H9 (cell line): ENCODE data around the gene CTNNA3. TPM values are rescaled to one million over a fixed set of nuclear protein-coding genes. Genes with fewer than 3 reads are reported as not detected.

Experiments
- DNase-seq: peaks from one replicate; pipeline ENCODE4 v3.0.0-alpha.2; 2017
- H2AFZ ChIP-seq: one replicate; pipeline ENCODE4 v1.6.1; 2013; ENCODE audit warnings: mild to moderate bottlenecking, low read length, control low read depth, moderate library complexity
- H2AK5ac ChIP-seq: 2 replicates; pipeline ENCODE4 v1.6.1; 2013; ENCODE audit warnings: low read length, control low read depth, mixed read lengths; ENCODE audit not compliant: insufficient read length
- H2BK120ac ChIP-seq: one replicate; pipeline ENCODE4 v1.6.1; 2013; ENCODE audit warnings: low read depth, mild to moderate bottlenecking, low read length, control low read depth, inconsistent platforms; ENCODE audit not compliant: poor library complexity, severe bottlenecking
- H2BK12ac ChIP-seq: 2 replicates; pipeline ENCODE4 v1.6.1; 2013; ENCODE audit warnings: low read length, control low read depth, mixed read lengths, low read depth; ENCODE audit not compliant: insufficient read length
- H2BK15ac ChIP-seq: 2 replicates; pipeline ENCODE4 v1.6.1; 2013; ENCODE audit warnings: low read depth, low read length, control low read depth
- H2BK20ac ChIP-seq: one replicate; pipeline ENCODE4 v1.6.1; 2013; ENCODE audit warnings: low read depth, mild to moderate bottlenecking, low read length, control low read depth, inconsistent platforms; ENCODE audit not compliant: poor library complexity, severe bottlenecking
- H2BK5ac ChIP-seq: 2 replicates; pipeline ENCODE4 v1.6.1; 2013; ENCODE audit warnings: low read length, control low read depth, mixed read lengths; ENCODE audit not compliant: insufficient read length
- H3K14ac ChIP-seq: 2 replicates; pipeline ENCODE4 v1.6.1; 2013; ENCODE audit warnings: low read length, control low read depth; ENCODE audit not compliant: insufficient read depth
- H3K18ac ChIP-seq: 2 replicates; pipeline ENCODE4 v1.6.1; 2013; ENCODE audit warnings: low read depth, mild to moderate bottlenecking, mixed read lengths, low read length, control low read depth; ENCODE audit not compliant: insufficient read length
- H3K23ac ChIP-seq: 2 replicates; pipeline ENCODE4 v1.6.1; 2013; ENCODE audit warnings: low read length, control low read depth, mixed read lengths, low read depth; ENCODE audit not compliant: insufficient read length
- H3K23me2 ChIP-seq: 2 replicates; pipeline ENCODE4 v1.6.1; 2013; ENCODE audit warnings: low read depth, mild to moderate bottlenecking, mixed read lengths, low read length, control low read depth; ENCODE audit not compliant: insufficient read length, poor library complexity, severe bottlenecking
- H3K27ac ChIP-seq: 2 replicates; pipeline ENCODE4 v1.5.1; 2013; ENCODE audit warnings: low read length, control low read depth, mixed read lengths, low read depth; ENCODE audit not compliant: insufficient read length
- H3K27me3 ChIP-seq: 2 replicates; pipeline ENCODE4 v1.6.1; 2013; ENCODE audit warnings: low read length, control low read depth, inconsistent platforms; ENCODE audit not compliant: insufficient read depth
- H3K4ac ChIP-seq: 2 replicates; pipeline ENCODE4 v1.6.1; 2013; ENCODE audit warnings: low read depth, mild to moderate bottlenecking, control low read depth, inconsistent platforms, low read length, moderate library complexity
- H3K4me1 ChIP-seq: 2 replicates; pipeline ENCODE4 v1.6.1; 2013; ENCODE audit warnings: low read length, control low read depth, inconsistent platforms; ENCODE audit not compliant: insufficient read depth
- H3K4me2 ChIP-seq: 2 replicates; pipeline ENCODE4 v1.6.1; 2013; ENCODE audit warnings: low read length, control low read depth, mixed read lengths; ENCODE audit not compliant: insufficient read length, insufficient read depth
- H3K56ac ChIP-seq: 2 replicates; pipeline ENCODE4 v1.6.1; 2013; ENCODE audit warnings: low read depth, mild to moderate bottlenecking, mixed read lengths, low read length, control low read depth; ENCODE audit not compliant: insufficient read length
- H3K79me1 ChIP-seq: 2 replicates; pipeline ENCODE4 v1.6.1; 2013; ENCODE audit warnings: low read depth, mild to moderate bottlenecking, moderate library complexity, low read length, control low read depth, inconsistent platforms; ENCODE audit not compliant: insufficient read depth, poor library complexity, severe bottlenecking
- H3K79me2 ChIP-seq: 2 replicates; pipeline ENCODE4 v1.6.1; 2013; ENCODE audit warnings: low read length, control low read depth, inconsistent platforms; ENCODE audit not compliant: insufficient read depth
- H3K9ac ChIP-seq: 2 replicates; pipeline ENCODE4 v1.6.1; 2013; ENCODE audit warnings: low read length, control low read depth, mixed read lengths; ENCODE audit not compliant: insufficient read length; ENCODE audit errors: extremely low read depth
- H3K9me3 ChIP-seq: one replicate; pipeline ENCODE4 v1.6.1; 2013; ENCODE audit warnings: low read depth, low read length, inconsistent platforms; ENCODE audit not compliant: control insufficient read depth
- H3T11ph ChIP-seq: one replicate; pipeline ENCODE4 v1.6.1; 2013; ENCODE audit warnings: mild to moderate bottlenecking, low read length, control low read depth, inconsistent platforms
- H4K20me1 ChIP-seq: one replicate; pipeline ENCODE4 v1.6.1; 2013; ENCODE audit not compliant: control insufficient read depth, insufficient read length, insufficient read depth
- H4K5ac ChIP-seq: 2 replicates; pipeline ENCODE4 v1.6.1; 2013; ENCODE audit warnings: low read depth, mild to moderate bottlenecking, mixed read lengths, low read length, control low read depth; ENCODE audit not compliant: insufficient read length
- H4K8ac ChIP-seq: replicated peaks from 2 replicates; pipeline ENCODE4 v1.6.1; 2013; ENCODE audit warnings: low read length, control low read depth, mixed read lengths, low read depth; ENCODE audit not compliant: insufficient read length
- H4K91ac ChIP-seq: 2 replicates; pipeline ENCODE4 v1.6.1; 2013; ENCODE audit warnings: low read depth, mild to moderate bottlenecking, moderate library complexity, mixed read lengths, low read length, control low read depth; ENCODE audit not compliant: insufficient read length
- H3K27ac Mint-ChIP-seq, 3 experiments: 2 replicates in 2 of 3; 3 replicates in 1 of 3; pipeline ENCODE4 v1.8.0; 2020 to 2021; ENCODE audit warnings: mixed read lengths in 3 of 3, mild to moderate bottlenecking in 1 of 3, moderate library complexity in 1 of 3
- H3K27me3 Mint-ChIP-seq: 2 replicates; pipeline ENCODE4 v1.8.0; 2021; ENCODE audit warnings: low read depth, mild to moderate bottlenecking, moderate library complexity, mixed read lengths
- H3K36me3 Mint-ChIP-seq, 3 experiments: 2 replicates in 2 of 3; 3 replicates in 1 of 3; pipeline ENCODE4 v1.8.0; 2020 to 2021; ENCODE audit warnings: low read depth in 3 of 3, mixed read lengths in 3 of 3; ENCODE audit not compliant: insufficient read depth in 1 of 3
- H3K4me1 Mint-ChIP-seq, 2 experiments: 2 replicates each; pipeline ENCODE4 v1.8.0; 2020; ENCODE audit warnings: mixed read lengths in 2 of 2
- H3K4me3 Mint-ChIP-seq, 2 experiments: 2 replicates in 1 of 2; 3 replicates in 1 of 2; pipeline ENCODE4 v1.8.0; 2020 to 2021; ENCODE audit warnings: mild to moderate bottlenecking in 2 of 2, mixed read lengths in 2 of 2, moderate library complexity in 1 of 2
- H3K9me3 Mint-ChIP-seq, 2 experiments: 2 replicates in 1 of 2; 3 replicates in 1 of 2; pipeline ENCODE4 v1.8.0; 2020; ENCODE audit warnings: mild to moderate bottlenecking in 2 of 2, mixed read lengths in 2 of 2, moderate library complexity in 1 of 2
- WGBS: extraction: QIAGEN DNeasy Blood & Tissue Kit; methylation state at CpG from one replicate; pipeline ENCODE4 v1.1.7; 2013; ENCODE audit warnings: missing lambda C conversion rate, low lambda C conversion rate, mixed read lengths; ENCODE audit not compliant: insufficient read length; ENCODE audit errors: extremely low coverage; 5-methylcytosine and 5-hydroxymethylcytosine counted together
- total RNA-seq: library from RNA; stranded (reverse); gene quantifications from 2 replicates; pipeline ENCODE4 v1.2.1, GENCODE V29; 2021
- TF ChIP-seq, protein P1 (sequence below): fragments of 200-600 bp; sonication (generic); conservative IDR thresholded peaks from 3 replicates; pipeline ENCODE4 v1.8.0; 2021; ENCODE audit warnings: antibody characterized with exemption, mild to moderate bottlenecking

Gene CTNNA3
- total RNA-seq, 1 experiment from 2014 or later = 3.3 TPM

DNA sequence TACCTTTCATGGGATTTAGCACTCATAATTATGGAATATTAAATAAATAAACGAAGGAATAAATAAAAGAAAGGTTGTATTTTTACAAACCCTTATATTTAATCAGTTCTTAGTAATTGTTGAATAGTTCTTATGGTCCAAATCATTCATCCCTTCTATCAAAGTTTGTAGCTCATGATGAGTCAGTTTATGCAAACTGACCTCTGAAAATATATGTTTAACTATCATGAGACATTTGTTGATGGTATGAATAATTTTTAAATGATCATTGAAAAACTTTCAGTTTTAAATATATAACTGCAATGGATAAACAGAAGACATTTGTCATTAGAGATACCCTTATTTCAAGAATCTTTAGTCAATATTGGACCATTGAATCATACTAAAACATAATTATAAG is 1181.3 kb downstream of the CTNNA3 start:
- Histone ChIP-seq H2BK20ac (no peak overlapping the region), H3K23me2 (no peaks in the 10 kb centered on the region), H3K4me2 (no peak overlapping the region), H3T11ph (no peak overlapping the region), H3K79me1 (no peaks in the 10 kb centered on the region), H3K4me1 (no peaks in the 10 kb centered on the region), H4K91ac (no peak overlapping the region), H2BK15ac (no peak overlapping the region), H4K8ac (no peak overlapping the region), H2BK12ac (no peak overlapping the region), H3K4ac (no peak overlapping the region), H2BK5ac (no peak overlapping the region), H2AK5ac (no peak overlapping the region), H3K27ac (no peak overlapping the region), H2BK120ac (no peak overlapping the region), H3K18ac (no peak overlapping the region), H3K14ac (no peak overlapping the region), H2AFZ (no peak overlapping the region), H3K56ac (no peak overlapping the region), H3K9ac (no peak overlapping the region), H3K23ac (no peak overlapping the region), H3K27me3 (no peaks in the 10 kb centered on the region), H3K9me3 (no peaks in the 10 kb centered on the region), H3K79me2 (no peaks in the 10 kb centered on the region), H4K5ac (no peak overlapping the region), H4K20me1 (no peaks in the 10 kb centered on the region)
- no peaks in the 10 kb centered on the region; a peak in 2 of 7 replicates for H3K36me3 Mint-ChIP-seq
- WGBS = no CpG with 5 or more reads among the region's 1 CpG
- TF ChIP-seq, protein P1, sequence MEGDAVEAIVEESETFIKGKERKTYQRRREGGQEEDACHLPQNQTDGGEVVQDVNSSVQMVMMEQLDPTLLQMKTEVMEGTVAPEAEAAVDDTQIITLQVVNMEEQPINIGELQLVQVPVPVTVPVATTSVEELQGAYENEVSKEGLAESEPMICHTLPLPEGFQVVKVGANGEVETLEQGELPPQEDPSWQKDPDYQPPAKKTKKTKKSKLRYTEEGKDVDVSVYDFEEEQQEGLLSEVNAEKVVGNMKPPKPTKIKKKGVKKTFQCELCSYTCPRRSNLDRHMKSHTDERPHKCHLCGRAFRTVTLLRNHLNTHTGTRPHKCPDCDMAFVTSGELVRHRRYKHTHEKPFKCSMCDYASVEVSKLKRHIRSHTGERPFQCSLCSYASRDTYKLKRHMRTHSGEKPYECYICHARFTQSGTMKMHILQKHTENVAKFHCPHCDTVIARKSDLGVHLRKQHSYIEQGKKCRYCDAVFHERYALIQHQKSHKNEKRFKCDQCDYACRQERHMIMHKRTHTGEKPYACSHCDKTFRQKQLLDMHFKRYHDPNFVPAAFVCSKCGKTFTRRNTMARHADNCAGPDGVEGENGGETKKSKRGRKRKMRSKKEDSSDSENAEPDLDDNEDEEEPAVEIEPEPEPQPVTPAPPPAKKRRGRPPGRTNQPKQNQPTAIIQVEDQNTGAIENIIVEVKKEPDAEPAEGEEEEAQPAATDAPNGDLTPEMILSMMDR = no peak
- no peak overlapping the region for H3K4me3 Mint-ChIP-seq
- no peaks in the 10 kb centered on the region for H3K27me3 Mint-ChIP-seq
- no peaks in the 10 kb centered on the region for H3K9me3 Mint-ChIP-seq
- H3K4me1 Mint-ChIP-seq = peaks cover 4 to 5% of the 10 kb centered on the region in 2 experiments
- no peak for DNase-seq
- no peak overlapping the region for H3K27ac Mint-ChIP-seq
